KMS-11 (cell line): Measurements from ENCODE around the gene MSL1.

ENCODE experiments used
- H2AFZ ChIP-seq: fragments of 200-600 bp; sonication (generic); 2 replicates; pipeline ENCODE4 v1.6.1; 2016; ENCODE audit warnings: antibody characterized with exemption, mixed run types, low read depth
- H3K27ac ChIP-seq: fragments of 200-600 bp; sonication (generic); 2 replicates; pipeline ENCODE4 v1.6.1; 2016; ENCODE audit warnings: mild to moderate bottlenecking, mixed run types
- H3K27me3 ChIP-seq: fragments of 200-600 bp; sonication (generic); 2 replicates; pipeline ENCODE4 v1.6.1; 2017; ENCODE audit warnings: mild to moderate bottlenecking, low read depth, mixed run types, moderate library complexity; ENCODE audit not compliant: insufficient read depth
- H3K36me3 ChIP-seq: fragments of 200-600 bp; sonication (generic); 2 replicates; pipeline ENCODE4 v1.6.1; 2017; ENCODE audit warnings: mild to moderate bottlenecking, mixed run types; ENCODE audit not compliant: insufficient read depth
- H3K4me1 ChIP-seq: fragments of 200-600 bp; sonication (generic); 2 replicates; pipeline ENCODE4 v1.6.1; 2016; ENCODE audit warnings: mild to moderate bottlenecking, low read depth, mixed run types; ENCODE audit not compliant: poor library complexity, severe bottlenecking
- H3K4me2 ChIP-seq: fragments of 200-600 bp; sonication (generic); 2 replicates; pipeline ENCODE4 v1.7.0; 2016; ENCODE audit warnings: mild to moderate bottlenecking, mixed run types
- H3K4me3 ChIP-seq: fragments of 200-600 bp; sonication (generic); IDR thresholded peaks from 2 replicates; pipeline ENCODE4 v1.6.1; 2017; ENCODE audit warnings: low read depth, low read length, mixed read lengths; ENCODE audit not compliant: insufficient read depth
- H3K79me2 ChIP-seq: fragments of 200-600 bp; sonication (generic); 2 replicates; pipeline ENCODE4 v1.6.1; 2016; ENCODE audit warnings: low read depth, mixed run types; ENCODE audit not compliant: insufficient read depth
- H3K9ac ChIP-seq: fragments of 200-600 bp; sonication (generic); 2 replicates; pipeline ENCODE4 v1.6.1; 2016; ENCODE audit warnings: mild to moderate bottlenecking, mixed run types
- H4K20me1 ChIP-seq: fragments of 200-600 bp; sonication (generic); 2 replicates; pipeline ENCODE4 v1.6.1; 2016; ENCODE audit warnings: mild to moderate bottlenecking, mixed run types; ENCODE audit not compliant: insufficient read depth
- CTCF ChIP-seq: fragments of 200-600 bp; sonication (generic); conservative IDR thresholded peaks from 2 replicates; pipeline ENCODE4 v1.6.1; 2017; ENCODE audit warnings: low read depth, mild to moderate bottlenecking, antibody characterized with exemption, low read length, moderate library complexity, mixed read lengths

Gene MSL1

GRCh38 chr17:40097931-40098845 is 23.6 kb upstream of the MSL1 start:
- H3K4me2 ChIP-seq = peak overlapping the region; percentile 95
- no peaks in the 10 kb centered on the region for H3K36me3 ChIP-seq
- H4K20me1 ChIP-seq = no peaks in the 10 kb centered on the region
- peak overlapping the region; percentile 31; the same call in 1 of the 2 replicates for H2AFZ ChIP-seq
- H3K27me3 ChIP-seq = no peaks in the 10 kb centered on the region
- peak overlapping the region; percentile 85 for H3K27ac ChIP-seq
- H3K9ac ChIP-seq = peak overlapping the region; percentile 50
- TF ChIP-seq CTCF = no peak
- peaks cover 5% of the 10 kb centered on the region; the same call in 1 of the 2 replicates for H3K79me2 ChIP-seq
- no peak overlapping the region for H3K4me3 ChIP-seq
- H3K4me1 ChIP-seq = peaks cover 51% of the 10 kb centered on the region

DNA sequence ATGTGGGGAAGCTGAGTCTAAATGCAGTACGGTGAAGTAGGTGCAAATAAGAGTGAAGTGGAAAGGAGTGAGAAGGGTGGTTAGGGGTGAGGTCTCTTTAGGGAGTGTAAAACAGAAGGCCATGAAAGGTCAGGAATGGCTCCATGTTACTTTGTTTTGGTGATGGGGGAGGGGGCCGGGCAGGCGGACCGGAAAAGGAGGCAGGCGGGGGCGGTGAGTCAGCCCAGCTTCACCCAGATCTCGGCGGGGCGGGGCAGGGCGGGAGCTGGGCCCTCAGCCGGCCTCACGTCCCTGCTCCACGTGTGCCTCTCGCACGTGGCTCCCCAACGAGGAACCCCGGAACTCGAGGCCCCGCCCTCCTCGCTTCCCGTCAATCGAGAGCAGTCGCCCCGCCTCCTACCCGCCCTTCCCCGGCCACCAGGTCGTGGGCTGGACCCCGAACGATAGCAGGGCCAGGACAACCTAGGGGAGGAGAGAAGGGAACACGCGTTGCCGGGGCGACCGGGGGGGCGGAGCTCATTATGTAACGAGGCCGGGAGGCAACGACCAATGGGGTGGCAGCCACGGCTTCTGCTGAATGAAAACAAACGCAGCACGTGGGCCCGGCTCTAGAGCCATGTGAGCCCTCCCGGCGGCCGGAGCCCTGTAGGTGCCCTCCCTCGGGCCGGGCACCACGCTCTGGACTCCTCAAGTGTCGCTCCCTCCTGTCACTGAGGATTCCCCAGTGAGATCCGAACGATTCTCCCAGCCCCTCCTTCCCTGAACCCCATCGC is 22.7 kb upstream of the MSL1 start:
- H4K20me1 ChIP-seq = no peaks in the 10 kb centered on the region
- peaks cover 59% of the 10 kb centered on the region for H3K4me1 ChIP-seq
- H2AFZ ChIP-seq = peak overlapping the region; percentile 38; the same call in 1 of the 2 replicates
- H3K27me3 ChIP-seq = no peaks in the 10 kb centered on the region
- peak overlapping the region; percentile 95 for H3K4me2 ChIP-seq
- H3K36me3 ChIP-seq = no peaks in the 10 kb centered on the region
- peak overlapping the region; percentile 58 for H3K4me3 ChIP-seq
- peak overlapping the region; percentile 85 for H3K27ac ChIP-seq
- peak overlapping the region; percentile 64 for H3K9ac ChIP-seq
- no peak for TF ChIP-seq CTCF
- H3K79me2 ChIP-seq = peaks cover 5% of the 10 kb centered on the region; the same call in 1 of the 2 replicates

DNA sequence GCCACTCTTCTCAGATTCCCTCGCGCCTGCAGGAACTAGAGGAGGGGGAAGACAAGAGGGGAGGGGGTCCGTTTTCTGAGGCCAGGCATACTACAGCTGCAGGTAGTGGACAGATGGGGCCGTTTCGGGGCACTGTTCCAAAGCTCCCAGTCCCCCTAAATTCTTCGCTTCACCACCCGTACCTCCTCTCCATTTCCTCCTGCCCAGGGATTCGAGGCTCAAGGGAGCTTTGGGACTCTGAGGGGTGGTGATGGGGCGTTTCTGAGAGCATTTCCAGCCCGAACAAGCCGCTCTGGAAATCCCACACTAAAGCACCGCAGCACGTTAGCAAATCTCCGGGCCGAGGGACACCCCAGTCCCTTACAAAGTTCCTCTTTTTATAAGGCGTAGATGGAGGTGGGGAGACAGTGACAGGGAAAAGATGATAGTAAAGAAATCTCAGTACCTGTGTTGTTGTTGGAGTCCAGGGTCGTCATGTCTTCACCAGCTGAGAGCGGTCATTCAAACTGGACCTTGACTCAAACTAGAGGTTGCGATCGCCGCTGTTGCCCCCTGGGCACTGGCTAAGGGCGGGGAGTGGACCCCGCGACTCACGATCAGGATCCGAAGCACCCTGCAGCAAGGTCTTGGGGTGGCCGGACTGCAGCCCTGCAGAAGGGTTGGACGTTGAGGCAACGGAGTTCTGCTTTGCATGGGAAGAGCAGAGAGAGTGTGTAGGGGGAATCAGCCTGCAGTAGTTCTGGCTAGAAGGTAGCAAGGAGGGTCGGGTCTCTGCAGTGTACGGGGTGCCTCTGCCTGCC is 22.0 kb upstream of the MSL1 start:
- Histone ChIP-seq H3K4me3 (peak overlapping the region; percentile 58), H4K20me1 (no peaks in the 10 kb centered on the region), H3K9ac (peak overlapping the region; percentile 64), H3K27me3 (no peaks in the 10 kb centered on the region), H2AFZ (peak overlapping the region; percentile 38), H3K36me3 (no peaks in the 10 kb centered on the region), H3K27ac (peak overlapping the region; percentile 52), H3K4me2 (peak overlapping the region; percentile 94), H3K79me2 (peaks cover 5% of the 10 kb centered on the region; the same call in 1 of the 2 replicates), H3K4me1 (peaks cover 67% of the 10 kb centered on the region)
- TF ChIP-seq CTCF = no peak

- no peaks in the 10 kb centered on the region for H3K36me3 ChIP-seq
- H3K27ac ChIP-seq = peak within 1 kb of the TSS; percentile 52
- TF ChIP-seq CTCF = no peak
- H3K79me2 ChIP-seq = peaks cover 5% of the 10 kb centered on the region; the same call in 1 of the 2 replicates
- H4K20me1 ChIP-seq = no peaks in the 10 kb centered on the region
- peak within 1 kb of the TSS; percentile 38 for H2AFZ ChIP-seq
- peaks cover 72% of the 10 kb centered on the region for H3K4me1 ChIP-seq
- H3K9ac ChIP-seq = peak within 1 kb of the TSS; percentile 64
- no peaks in the 10 kb centered on the region for H3K27me3 ChIP-seq
- H3K4me2 ChIP-seq = peak within 1 kb of the TSS; percentile 94
- H3K4me3 ChIP-seq = peak within 1 kb of the TSS; percentile 58
Observed at GRCh38 chr17:40100419-40100668, 21.4 kb upstream of the MSL1 start, which contains the start of gene NR1D1. NR1D1 (minus strand) TSS chr17:40100589; CDS start chr17:40100094, 495 bp downstream.
